Colonic mucosa (tissue), 4 donors: Measurements from ENCODE around the gene TMEM60. TPM values are rescaled to one million over a fixed set of nuclear protein-coding genes. Genes with fewer than 3 reads are reported as not detected.
"Not testable (repeated sequence)": the region's sequence is repeated elsewhere in the genome, so short reads cannot be mapped to it uniquely, and the experiment has no call there.

ENCODE experiments used
- DNase-seq: peaks from one replicate; pipeline ENCODE4 v3.0.0-alpha.2; 2020
- H3K27ac ChIP-seq: fragments of 200-600 bp; one replicate; pipeline ENCODE4 v1.8.0; 2021
- H3K27me3 ChIP-seq: fragments of 200-600 bp; one replicate; pipeline ENCODE4 v1.8.0; 2021
- H3K36me3 ChIP-seq: fragments of 200-600 bp; one replicate; pipeline ENCODE4 v1.8.0; 2021
- H3K4me1 ChIP-seq: fragments of 200-600 bp; one replicate; pipeline ENCODE4 v1.8.0; 2021; ENCODE audit warnings: mild to moderate bottlenecking
- H3K4me3 ChIP-seq: fragments of 200-600 bp; one replicate; pipeline ENCODE4 v1.8.0; 2021
- H3K9ac ChIP-seq, 2 donors: one replicate each; pipeline ENCODE4 v1.7.0; 2013; ENCODE audit warnings: control low read depth in 2 of 2, low read depth in 2 of 2, low read length in 2 of 2
- H3K9me3 ChIP-seq: fragments of 200-600 bp; one replicate; pipeline ENCODE4 v1.8.0; 2021
- CTCF ChIP-seq: fragments of 200-600 bp; IDR thresholded peaks from one replicate; pipeline ENCODE4 v1.8.0; 2022; ENCODE audit warnings: antibody characterized with exemption, mild to moderate bottlenecking
- intact Hi-C: fragments of 100-400 bp; cut with DNase I; formaldehyde crosslinking; loops from one replicate; pipeline ENCODE4 v1.14.1; 2022
- total RNA-seq, 2 donors: library from RNA; stranded (reverse); fragmentation: NEBNext Ultra II Directional in 1 of 2; extraction: Animal tissue kit (Norgen Biotek cat#: 25700) in 1 of 2; gene quantifications; one replicate each; pipeline ENCODE4 v1.2.1, GENCODE V29; 2021
- donor health status: healthy.
- donor health status: DM: no; HTN: no; CAD: no.
- donor health status: DM: no; HTN: no; CAD: no.

TMEM60 gene
- total RNA-seq, 2 donors from 2014 or later: 12.6 to 19.8 TPM

GRCh38 chr7:77837966-77838365 lies 39.7 kb upstream of the TMEM60 start:
- no peak for DNase-seq
- intact Hi-C loops: no loop called here
- Histone ChIP-seq H3K36me3 (no peaks in the 10 kb centered on the region), H3K27me3 (no peaks in the 10 kb centered on the region), H3K4me1 (no peaks in the 10 kb centered on the region), H3K9ac (no peak overlapping the region), H3K27ac (no peak overlapping the region), H3K9me3 (no peaks in the 10 kb centered on the region), H3K4me3 (no peak overlapping the region)
- no peak for TF ChIP-seq CTCF

GRCh38 chr7:77837275-77837674 lies 39.0 kb upstream of the TMEM60 start:
- Histone ChIP-seq H3K4me1 (no peaks in the 10 kb centered on the region), H3K27me3 (no peaks in the 10 kb centered on the region), H3K4me3 (no peak overlapping the region), H3K9ac (no peak overlapping the region), H3K36me3 (no peaks in the 10 kb centered on the region), H3K27ac (no peak overlapping the region), H3K9me3 (no peaks in the 10 kb centered on the region)
- intact Hi-C loops: no loop called here
- DNase-seq: no peak
- TF ChIP-seq CTCF: no peak

- H3K9ac ChIP-seq, H3K4me3 ChIP-seq, H3K27me3 ChIP-seq, H3K4me1 ChIP-seq, H3K9me3 ChIP-seq, H3K36me3 ChIP-seq, H3K27ac ChIP-seq, intact Hi-C loops, DNase-seq: not testable (repeated sequence)
Measured at GRCh38 chr7:77836425-77836824, 38.2 kb upstream of the TMEM60 start.

- H3K36me3 ChIP-seq: no peaks in the 10 kb centered on the region
- no peak for DNase-seq
- no peak overlapping the region for H3K4me3 ChIP-seq
- no peak for TF ChIP-seq CTCF
- intact Hi-C loops: no loop called here
- no peaks in the 10 kb centered on the region for H3K9me3 ChIP-seq
- no peak overlapping the region for H3K9ac ChIP-seq
- no peak overlapping the region for H3K27ac ChIP-seq
- H3K27me3 ChIP-seq: no peaks in the 10 kb centered on the region
- no peaks in the 10 kb centered on the region for H3K4me1 ChIP-seq
Measured at GRCh38 chr7:77833136-77833535, 34.9 kb upstream of the TMEM60 start.

GRCh38 chr7:77831953-77832352 lies 33.7 kb upstream of the TMEM60 start:
- Histone ChIP-seq H3K36me3 (no peaks in the 10 kb centered on the region), H3K27me3 (no peaks in the 10 kb centered on the region), H3K27ac (no peak overlapping the region), H3K9me3 (no peaks in the 10 kb centered on the region), H3K4me3 (no peak overlapping the region), H3K9ac (no peak overlapping the region), H3K4me1 (no peaks in the 10 kb centered on the region)
- intact Hi-C loops: no loop called here
- no peak for TF ChIP-seq CTCF
- no peak for DNase-seq

- Histone ChIP-seq H3K9ac (no peak overlapping the region), H3K27me3 (no peaks in the 10 kb centered on the region), H3K36me3 (no peaks in the 10 kb centered on the region), H3K27ac (no peak overlapping the region), H3K9me3 (no peaks in the 10 kb centered on the region), H3K4me3 (no peak overlapping the region), H3K4me1 (no peaks in the 10 kb centered on the region)
- no peak for DNase-seq
- intact Hi-C loops: no loop called here
- TF ChIP-seq CTCF: no peak
Measured at GRCh38 chr7:77831481-77831880, 33.2 kb upstream of the TMEM60 start.
